ENCODE results near the gene ABI3BP.

ABI3BP gene

DNA sequence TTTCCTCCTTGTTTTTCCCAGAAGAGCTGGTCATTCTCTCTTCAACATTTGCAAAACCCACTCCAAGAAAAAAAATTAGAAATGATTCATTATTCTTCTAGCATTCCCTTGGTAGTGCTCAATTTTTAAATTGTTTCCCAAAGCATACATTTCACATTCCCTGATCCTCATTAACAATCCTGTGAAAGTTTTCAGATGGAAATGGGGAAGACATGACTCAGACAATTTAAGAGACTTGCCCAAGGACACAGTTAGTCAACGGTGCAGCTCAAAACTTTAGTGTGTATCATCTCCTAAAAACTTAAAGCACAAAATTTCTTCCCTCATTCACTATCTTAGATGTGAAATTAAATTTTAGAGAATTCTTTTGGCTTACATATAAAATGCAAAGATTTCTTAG is 17.1 kb upstream of the ABI3BP start:
- no peak for DNase-seq (ENCODE audit: low spot score)
- ChIA-PET CTCF (interaction anchor here (1.0 kb wide), 1 partner anchor 185 kb away, joined by 3 read pairs; no protein-coding TSS in a partner anchor), POLR2A (ENCODE audit: low non-redundant PET) (no interaction called here)
- no peak overlapping the region for H3K27ac ChIP-seq
- no peak for TF ChIP-seq CTCF (conservative IDR thresholded peaks at IDR 0.05; ENCODE audit: low read depth)

DNA sequence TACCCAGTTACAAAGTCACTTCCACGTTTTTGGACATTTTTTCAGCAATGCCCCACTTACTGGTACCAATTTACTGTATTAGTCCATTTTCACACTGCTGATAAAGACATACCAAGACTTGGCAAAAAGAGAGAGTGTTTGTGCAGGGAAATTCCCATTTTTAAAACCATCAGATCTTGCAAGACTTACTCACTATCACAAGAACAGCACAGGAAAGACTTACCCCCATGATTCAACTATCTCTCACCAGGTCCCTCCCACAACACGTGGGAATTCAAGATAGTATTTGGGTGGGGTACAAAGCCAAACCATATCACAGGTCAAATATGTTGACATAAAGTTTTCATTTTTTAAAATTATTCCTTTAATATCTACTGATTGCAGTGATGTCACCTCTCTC is 16.2 kb upstream of the ABI3BP start:
- ChIA-PET CTCF (no interaction called here), POLR2A (ENCODE audit: low non-redundant PET) (no interaction called here)
- no peak for TF ChIP-seq CTCF (conservative IDR thresholded peaks at IDR 0.05; ENCODE audit: low read depth)
- DNase-seq (ENCODE audit: low spot score), result no peak
- no peak overlapping the region for H3K27ac ChIP-seq

DNA sequence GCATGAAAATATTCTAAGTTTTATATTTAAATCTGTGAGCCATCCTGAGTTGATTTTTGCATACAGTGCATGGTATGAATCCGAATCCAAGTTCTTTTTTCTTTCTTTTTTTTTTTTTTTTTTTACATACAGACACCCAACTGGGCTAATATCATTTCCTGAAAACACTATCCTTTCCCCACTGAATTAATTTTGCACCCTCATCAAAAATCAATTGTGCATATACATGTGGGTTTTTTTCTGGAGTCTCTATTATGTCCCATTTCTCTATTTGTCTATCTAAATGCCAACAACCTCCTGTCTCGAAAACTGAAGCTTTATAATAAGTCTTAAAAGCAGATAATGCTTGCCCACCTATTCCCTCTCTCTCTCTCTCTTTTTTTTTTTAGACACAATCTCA is 5.9 kb upstream of the ABI3BP start:
- CTCF ChIA-PET, result interaction anchor here (0.6 to 0.7 kb wide), 2 partner anchors 21 to 279 kb away, joined by 3 to 4 read pairs; no protein-coding TSS in a partner anchor

DNA sequence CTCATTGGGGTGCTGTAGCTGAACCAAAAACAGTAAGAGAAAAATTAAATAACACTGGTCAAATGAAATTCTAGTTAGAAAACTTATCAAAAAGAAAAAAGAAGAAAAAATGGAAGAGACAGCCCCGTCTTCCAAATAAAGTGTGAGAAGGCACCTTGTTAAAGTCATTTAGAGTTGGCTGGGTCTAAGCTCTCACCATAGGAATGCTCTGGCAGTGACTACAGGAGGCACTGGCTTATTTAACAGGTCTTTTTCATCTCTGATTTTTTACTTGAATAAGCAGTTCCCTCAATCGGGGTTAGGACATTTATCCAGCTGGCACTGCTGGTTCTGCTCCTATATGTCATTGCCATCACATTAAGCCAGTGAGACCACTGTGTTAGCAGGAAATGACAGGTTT is 1.6 kb upstream of the ABI3BP start:
- no peak overlapping the region for H3K27ac ChIP-seq
- CTCF ChIA-PET, result interaction anchor here (0.6 kb wide), 1 partner anchor 1018 kb away, joined by 4 read pairs; no protein-coding TSS in a partner anchor
- DNase-seq (ENCODE audit: low spot score), result no peak
- no peak for TF ChIP-seq CTCF (conservative IDR thresholded peaks at IDR 0.05; ENCODE audit: low read depth)
- POLR2A ChIA-PET (ENCODE audit: low non-redundant PET), result no interaction called here

More for the DNA sequence above, 5.9 kb upstream of the ABI3BP start:
- no peak for TF ChIP-seq CTCF (conservative IDR thresholded peaks at IDR 0.05; ENCODE audit: low read depth)
- H3K27ac ChIP-seq, result no peak overlapping the region
- POLR2A ChIA-PET (ENCODE audit: low non-redundant PET), result no interaction called here
- no peak for DNase-seq (ENCODE audit: low spot score)

- no peak for DNase-seq (ENCODE audit: low spot score)
- CTCF ChIA-PET, result no interaction called here
- no peak for TF ChIP-seq CTCF (conservative IDR thresholded peaks at IDR 0.05; ENCODE audit: low read depth)
- POLR2A ChIA-PET (ENCODE audit: low non-redundant PET), result no interaction called here
- H3K27ac ChIP-seq, result no peak overlapping the region
These were observed 966 bp upstream of the ABI3BP start for GRCh38 chr3:100994187-100994586.

DNA sequence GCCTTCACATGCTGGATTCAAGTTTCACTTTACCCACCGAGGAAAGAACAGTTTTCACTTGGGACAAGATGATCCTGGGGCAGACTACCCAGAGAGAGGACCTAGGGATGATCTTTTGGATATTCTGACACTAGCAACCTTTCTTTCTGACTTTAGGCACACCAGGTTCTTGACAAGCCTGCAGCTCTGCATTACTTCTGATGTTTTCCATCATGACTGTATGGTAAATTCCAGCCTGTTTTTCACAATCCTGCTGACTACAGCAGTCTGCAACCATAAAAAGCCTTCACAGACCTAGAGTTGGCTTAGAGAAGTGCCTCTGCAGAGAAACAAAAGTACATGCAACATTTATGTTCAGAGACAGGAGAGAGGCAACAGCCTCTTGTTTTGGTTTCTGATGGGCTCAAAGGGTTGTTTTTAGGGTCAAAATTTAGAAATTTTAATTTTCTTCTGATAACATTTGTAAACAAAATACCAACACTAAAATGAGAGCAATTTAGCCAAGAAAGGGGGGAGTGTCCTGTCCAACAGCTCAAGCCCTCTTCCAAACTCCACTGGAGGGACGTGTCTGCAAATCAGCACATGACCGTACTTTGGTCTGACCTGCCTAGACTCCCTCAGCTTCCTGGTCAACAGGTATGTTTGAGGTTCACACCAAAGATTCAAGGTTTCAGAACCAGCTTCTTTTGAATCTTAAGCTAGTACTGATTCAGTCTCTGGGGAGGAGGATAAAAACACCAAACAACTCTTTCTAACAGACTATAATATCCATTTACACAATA is 799 bp downstream of the ABI3BP start:
- POLR2A ChIA-PET (ENCODE audit: low non-redundant PET), result no interaction called here
- CTCF ChIA-PET, result no interaction called here
- no peak overlapping the region for H3K27ac ChIP-seq

More for the DNA sequence above, 799 bp downstream of the ABI3BP start:
- no peak for DNase-seq (ENCODE audit: low spot score)
- no peak for TF ChIP-seq CTCF (conservative IDR thresholded peaks at IDR 0.05; ENCODE audit: low read depth)

All from RWPE1 (cell line).